Stimulated activated CD4-positive, alpha-beta T cell treated with anti-CD3 and anti-CD28 coated beads, Interleukin-2, amount 100 ng/mL, for 48 hours (primary cell): Measurements from ENCODE around the gene KMT2E.
"Not testable (repeated sequence)": the region's sequence is repeated elsewhere in the genome, so short reads cannot be mapped to it uniquely, and the experiment has no call there.

Experiments used
- DNase-seq, 2 donors: peaks; one replicate each; pipeline ENCODE4 v3.0.0-alpha.2; 2020

Gene KMT2E

DNA sequence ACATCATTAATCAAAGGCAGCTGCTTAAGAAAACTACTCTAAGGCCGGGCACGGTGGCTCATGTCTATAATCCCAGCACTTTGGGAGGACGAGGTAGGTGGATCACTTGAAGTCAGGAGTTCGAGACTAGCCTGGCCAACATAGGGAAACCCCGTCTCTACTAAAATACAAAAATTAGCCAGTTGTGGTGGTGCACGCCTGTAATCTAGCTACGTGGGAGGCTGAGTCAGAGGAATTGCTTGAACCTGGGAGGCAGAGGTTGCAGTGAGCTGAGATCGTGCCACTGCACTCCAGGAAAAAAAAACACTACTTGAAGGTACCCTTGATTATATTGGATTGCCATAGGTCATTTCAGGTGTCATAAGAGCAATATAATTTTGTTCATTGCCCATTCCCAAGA, 14.9 kb downstream of the KMT2E start:
- DNase-seq: not testable (repeated sequence)

DNA sequence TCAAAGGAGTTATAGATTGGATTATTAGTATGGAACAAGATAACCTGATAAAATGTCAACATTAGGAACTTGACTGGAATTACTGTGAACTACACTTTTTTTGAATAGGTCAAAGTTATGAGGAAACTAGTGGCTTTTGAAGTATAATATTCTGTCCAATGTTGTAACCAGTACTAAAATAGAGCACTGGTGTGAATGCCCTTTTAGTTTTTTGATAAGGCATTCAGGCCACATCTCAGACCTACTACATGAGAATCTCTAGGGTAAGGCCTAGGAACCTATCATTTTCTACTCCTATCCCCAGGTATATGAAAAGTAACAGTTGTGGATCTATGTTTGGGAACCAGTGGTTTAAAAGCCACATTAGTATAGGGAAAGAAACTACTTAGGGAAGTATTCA, 16.4 kb downstream of the KMT2E start:
- DNase-seq: no peak

DNA sequence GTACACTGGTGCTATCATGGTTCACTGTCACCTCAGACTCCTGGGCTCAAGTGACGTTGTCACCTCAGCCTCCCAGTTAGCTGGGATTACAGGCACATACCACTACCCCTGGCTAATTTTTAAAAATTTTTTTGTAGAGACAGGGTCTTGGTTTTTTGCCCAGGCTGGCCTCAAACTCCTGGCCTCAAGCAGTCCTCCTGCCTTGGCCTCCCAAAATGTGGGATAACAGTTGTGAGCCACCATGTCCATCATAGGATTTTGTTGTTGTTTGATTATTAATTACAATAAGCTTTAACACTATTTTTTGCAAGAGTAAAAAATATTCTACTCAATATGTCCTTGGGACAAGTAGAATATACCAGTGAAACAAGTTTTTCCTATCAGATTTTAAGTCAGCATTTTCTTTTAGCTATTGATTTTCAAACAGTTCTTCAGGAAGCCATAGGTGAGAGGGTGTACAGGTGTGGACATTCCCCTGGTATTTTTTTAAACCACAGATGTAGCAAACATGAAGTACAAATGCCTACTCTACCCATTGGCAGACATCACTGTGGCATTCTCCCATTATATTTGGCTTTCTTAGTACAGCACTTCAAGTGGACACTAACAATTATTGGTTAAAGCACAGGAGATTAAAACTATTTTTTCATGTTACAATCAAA, 18.7 kb downstream of the KMT2E start:
- DNase-seq: no peak

DNA sequence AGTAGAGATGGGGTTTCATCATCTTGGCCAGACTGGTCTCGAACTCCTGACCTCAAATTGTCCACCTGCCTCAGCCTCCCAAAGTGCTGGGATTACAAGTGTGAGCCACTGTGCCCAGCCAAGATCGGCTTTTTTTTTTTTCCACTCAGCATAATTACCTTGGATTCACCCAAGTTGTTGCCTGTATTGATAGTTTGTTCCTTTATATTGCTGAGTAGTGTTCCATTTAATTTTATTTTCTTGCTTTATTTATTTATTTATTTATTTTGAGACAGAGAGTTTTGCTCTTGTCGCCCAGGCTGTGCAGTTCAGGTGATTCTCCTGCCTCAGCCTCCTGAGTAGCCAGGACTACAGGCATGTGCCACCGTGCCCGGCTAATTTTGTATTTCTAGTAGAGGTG, 21.3 kb downstream of the KMT2E start:
- DNase-seq: no peak

DNA sequence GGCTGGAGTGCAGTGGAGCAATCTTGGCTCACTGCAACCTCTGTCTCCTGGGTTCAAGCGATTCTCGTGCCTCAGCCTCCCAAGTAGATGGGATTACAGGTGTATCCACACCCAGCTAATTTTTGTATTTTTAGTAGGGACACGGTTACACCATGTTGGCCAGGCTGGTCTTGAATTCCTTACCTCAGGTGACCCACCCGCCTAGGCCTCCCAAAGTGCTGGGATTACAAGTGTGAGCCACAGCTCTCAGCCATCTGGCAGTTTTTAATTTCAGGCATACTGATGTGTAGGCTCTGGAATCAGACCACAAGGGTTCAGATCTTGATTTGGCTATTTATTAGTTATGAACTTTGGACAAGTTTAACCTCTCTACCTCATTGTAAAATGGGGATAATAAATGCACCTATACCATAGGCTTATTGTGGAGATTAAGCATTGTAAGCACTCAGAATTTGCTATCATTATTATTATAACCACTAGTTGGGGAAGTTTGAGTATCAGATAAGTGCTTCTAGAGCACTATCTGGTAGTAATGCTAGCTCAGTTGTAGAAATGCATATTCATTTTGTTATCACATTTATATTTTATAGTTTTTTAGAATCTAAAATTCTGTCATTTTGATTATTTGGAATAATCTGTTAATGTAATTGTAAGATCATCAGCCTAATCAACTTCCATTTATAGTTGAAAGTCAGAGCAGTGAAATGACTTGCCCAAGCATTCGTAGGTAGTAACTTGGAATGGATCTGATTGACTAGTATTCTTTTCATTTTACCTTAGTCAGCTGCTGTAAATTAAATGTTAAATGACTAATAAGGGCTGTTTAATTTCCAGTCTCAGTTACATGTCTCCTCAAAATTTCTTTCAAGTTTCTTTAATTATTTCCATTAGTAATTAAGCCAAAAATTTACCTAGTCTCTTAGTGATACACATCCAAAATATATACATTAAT, 22.5 kb downstream of the KMT2E start:
- DNase-seq: no peak

DNA sequence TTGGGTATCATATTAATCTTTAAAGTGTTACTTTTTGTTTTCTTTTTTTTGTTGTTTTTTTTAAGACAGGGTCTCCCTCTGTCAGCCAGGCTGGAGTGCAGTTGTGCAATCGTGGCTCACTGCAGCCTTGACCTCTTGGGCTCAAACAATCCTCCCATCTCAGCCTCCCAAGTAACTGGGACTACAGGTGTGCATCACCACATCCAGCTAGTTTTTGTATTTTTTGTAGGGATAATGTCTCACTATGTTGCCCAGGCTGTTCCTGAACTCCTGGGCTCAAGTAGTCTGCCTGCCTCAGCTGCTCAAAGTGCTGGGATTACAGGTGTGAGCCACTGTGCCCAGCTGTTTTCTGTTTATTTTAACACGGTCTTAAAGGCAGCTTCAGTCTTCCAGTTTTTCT, 23.3 kb downstream of the KMT2E start:
- DNase-seq: no peak

DNA sequence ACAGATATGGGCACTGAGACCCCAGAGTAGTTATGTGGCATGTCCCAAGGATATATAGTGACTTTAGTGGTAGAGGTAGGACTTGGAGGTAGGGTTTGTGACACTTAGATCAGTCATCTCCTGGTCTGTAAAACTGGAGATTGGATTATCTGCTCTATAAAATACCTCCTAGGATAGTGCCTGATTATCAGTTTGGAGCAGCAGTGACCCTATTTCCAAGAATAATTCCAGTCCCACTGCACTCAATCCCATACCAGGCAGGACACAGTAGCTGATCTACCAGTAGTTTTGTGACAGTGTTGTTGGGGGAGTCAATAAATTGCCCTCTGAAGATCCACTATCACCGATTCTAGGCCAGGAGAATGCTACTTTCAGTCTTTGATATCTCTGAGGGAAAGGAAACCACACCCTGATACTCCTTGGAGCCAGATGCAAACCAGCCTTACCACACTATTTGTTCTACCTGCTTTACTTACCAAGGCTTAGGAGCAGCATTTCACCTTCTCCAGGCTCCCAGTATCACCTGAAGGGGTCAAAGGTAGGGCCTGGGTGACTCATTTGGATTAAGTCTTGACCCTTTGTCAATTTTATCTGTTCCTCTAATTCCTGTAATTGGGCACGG, 30.6 kb downstream of the KMT2E start:
- no peak for DNase-seq

DNA sequence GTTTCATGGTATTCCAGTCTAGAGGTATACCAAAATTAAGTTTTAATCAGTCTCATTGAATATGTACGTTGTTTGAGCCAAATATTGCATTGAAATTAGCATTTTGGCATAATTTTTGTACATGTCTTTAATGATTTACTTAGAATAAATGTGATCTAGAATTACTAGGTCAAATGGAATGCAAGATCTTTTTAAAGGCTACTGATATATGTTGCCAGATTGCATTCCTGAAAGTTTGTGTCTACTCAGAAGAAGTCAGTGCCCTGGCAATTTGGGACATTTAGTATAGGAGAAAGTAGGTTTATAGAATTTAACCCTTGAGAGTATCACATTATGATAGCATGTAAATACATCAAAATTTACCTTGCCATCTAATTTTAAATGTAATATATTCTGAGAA, 32.4 kb downstream of the KMT2E start:
- no peak for DNase-seq

DNA sequence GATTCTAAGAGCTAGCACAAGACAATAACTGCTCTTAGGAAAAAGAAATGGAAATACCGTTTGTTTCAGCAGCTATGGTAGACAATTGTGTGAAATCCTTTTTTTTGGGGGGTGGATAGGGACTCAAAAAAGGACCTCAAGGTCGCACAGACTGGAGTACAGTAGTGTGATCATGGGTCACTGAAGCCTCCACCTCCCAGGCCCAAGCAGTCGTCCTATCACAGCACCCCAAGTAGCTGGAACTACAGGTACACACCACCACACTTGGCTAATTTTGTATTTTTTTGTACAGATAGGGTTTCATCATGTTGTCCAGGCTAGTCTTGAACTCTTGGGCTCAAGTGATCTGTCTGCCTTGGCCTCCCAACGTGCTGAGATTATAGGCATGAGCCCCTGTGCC, 33.9 kb downstream of the KMT2E start:
- no peak for DNase-seq

DNA sequence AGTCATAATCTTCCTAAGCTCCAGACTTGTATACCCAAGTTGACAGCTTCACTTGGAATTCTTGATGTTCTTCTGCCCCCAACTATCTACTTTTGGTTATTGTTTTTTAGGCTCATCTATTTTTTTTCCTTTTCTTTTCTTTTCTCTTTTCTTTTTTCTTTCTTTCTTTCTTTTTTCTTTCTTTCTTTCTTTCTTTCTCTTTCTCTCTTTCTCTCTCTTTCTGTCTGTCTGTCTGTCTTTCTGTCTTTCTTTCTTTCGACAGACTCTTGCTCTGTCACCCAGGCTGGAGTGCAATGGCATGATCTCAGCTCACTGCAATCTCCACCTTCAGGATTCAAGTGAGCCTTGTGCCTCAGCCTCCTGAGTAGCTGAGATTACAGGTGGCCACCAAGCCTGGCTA, 36.5 kb downstream of the KMT2E start:
- no peak for DNase-seq

DNA sequence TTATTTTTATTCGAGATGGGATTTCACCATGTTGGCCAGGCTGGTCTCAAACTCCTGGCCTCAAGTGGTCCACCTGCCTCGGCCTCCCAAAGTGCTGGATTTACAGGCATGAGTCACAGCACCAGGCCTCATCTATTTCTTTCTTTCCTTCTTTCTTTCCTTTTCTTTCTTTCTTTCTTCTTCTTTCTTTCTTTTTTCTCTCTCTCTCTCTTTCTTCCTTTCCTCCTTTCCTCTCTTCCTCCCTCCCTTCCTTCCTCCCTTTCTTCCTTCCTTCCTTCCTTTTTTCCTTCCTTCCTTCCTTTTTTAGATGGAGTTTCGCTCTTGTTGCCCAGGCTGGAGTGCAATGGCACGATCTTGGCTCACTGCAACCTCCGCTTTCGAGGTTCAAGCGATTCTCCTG, 36.9 kb downstream of the KMT2E start:
- DNase-seq: not testable (repeated sequence)

DNA sequence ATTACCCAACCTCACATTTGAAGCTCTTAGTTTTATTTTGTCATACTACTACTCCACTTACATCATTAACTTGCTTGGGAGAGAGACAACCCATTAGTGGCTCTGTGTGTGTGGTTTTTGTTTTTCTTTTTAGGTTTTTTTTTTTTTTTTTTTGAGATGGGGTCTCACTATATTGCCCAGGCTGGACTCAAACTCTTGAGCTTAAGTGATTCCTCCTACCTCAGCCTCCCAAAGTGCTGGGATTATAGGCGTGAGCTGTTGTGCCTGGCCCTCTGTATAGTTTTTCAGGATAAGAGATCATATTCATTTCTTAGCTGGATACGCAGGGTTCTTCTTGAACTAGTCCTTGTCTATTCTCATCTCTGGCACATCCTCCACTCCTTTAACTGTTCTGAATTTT, 41.1 kb downstream of the KMT2E start:
- no peak for DNase-seq

DNA sequence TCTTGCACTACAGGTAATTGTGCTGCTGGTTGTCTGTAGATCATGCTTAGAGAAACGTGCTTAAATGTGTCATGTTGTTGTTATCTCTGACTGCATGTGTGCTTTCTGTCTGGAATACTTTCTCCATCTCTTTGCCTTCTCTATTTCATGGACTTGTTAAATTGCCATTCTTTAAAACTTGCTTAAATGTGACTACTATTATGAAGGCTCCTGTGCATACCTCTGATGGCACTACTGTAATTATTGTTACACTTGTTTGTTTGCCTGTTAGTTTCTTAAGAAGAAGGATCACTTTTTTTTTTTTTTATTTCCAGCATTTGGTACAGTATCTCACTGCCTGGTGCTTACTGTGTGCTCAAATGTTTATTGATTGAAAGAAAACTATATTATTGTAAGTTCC, 41.6 kb downstream of the KMT2E start:
- DNase-seq: no peak

DNA sequence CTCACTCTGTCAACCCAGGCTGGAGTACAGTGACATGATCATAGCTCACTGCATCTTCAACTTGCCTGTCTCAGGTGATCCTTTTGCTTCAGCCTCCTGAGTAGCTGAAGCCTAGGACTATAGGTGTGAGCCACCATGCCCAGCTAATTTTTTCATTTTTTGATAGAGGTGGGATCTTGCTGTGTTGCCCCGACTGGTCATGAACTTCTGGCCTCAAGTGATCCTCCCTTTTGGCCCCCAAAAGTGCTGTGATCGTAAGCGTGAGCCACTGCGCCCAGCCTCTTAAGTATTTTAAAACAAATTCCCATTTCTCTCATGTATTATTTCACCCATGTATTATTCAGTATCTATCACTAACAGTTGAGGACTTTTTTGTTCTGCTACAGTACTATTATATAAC, 43.5 kb downstream of the KMT2E start:
- DNase-seq: no peak

DNA sequence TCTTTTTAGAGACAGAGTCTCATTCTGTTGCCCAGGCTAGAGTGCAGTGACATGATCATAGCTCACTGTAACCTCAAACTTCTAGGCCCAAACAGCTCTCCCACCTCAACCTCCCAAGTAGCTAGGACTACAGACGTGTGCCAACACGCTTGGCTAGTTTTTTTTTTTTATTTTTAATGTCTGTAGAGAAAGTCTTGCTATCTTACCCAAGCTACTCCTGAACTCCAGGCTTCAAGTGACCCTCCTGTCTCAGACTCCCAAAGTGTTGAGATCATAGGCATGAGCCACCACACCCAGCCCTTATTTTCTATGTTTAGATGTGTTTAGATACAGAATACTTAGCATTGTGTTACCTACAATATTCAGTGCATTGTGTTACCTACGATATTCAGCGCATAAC, 46.4 kb downstream of the KMT2E start:
- DNase-seq: no peak

DNA sequence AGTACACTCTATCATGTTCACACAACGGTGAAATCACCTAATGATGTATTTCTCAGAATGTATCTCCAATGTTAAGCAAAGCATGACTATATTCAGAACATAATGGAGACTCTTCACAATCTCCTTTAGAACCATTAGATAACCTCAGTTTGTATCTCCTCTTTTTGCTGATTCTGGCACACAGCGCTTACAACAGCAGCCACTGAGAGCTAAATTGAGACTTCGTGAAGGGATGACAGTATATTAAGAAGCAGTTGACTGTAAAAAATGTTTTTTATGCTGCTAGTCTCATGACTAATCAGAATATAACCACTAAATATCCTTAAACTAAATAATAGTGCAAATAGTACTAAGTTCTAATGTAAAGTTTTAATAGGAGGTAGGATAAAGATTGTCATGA, 46.9 kb downstream of the KMT2E start:
- DNase-seq: no peak

DNA sequence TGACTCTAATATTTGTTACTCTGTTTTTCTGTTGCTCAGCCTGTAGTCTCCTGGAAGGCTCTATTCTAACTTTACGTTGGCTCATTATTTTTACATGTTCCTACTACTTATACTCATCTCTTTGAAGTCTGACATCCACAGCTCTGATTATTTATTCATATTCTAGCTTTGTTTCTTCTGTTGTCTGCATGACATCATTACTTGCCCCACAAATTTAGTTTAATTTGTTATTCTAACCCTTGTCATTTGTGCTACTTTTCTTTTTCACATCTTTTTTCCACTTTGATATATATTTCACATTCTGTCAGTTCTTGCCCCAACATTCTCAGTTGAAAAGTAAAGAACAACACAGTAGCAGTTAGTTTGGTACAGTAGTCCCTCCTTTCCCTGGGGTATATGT, 51.1 kb downstream of the KMT2E start:
- no peak for DNase-seq

DNA sequence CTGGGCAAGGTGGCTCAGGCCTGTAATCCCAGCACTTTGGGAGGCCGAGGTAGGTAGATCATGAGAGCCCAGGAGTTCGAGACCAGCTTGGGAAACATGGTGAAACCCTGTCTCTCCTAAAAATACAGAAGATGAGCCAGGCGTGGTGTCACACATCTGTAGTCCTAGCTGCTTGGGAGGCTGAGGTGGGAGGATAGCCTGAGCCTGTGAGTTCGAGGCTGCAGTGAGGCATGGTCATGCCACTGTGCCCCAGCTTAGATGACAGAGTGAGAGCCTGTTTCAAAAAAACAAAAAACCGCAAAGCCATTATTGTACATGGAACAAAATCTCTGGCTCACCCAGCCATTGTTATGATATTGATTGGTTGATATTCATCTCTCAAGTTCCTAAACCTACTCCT, 53.7 kb downstream of the KMT2E start:
- no peak for DNase-seq

DNA sequence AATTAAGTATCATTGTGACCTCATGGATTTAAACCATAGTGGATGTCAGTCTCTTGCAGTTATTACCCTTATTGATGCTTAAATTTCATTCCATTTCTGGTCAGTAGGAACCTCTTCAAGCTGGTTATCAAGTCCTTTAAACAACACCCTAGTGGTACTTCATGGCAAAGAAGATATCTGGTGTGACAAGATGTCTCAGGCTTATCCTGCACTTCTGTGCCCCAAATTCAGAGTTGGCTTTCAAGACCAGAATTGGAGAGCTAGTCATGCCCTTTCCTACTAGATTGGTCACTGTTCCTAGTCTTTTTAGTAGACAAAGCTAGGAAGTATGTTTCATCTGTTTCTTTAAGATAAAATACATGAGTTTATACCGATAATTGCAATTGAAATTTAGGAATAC, 54.9 kb downstream of the KMT2E start:
- no peak for DNase-seq

DNA sequence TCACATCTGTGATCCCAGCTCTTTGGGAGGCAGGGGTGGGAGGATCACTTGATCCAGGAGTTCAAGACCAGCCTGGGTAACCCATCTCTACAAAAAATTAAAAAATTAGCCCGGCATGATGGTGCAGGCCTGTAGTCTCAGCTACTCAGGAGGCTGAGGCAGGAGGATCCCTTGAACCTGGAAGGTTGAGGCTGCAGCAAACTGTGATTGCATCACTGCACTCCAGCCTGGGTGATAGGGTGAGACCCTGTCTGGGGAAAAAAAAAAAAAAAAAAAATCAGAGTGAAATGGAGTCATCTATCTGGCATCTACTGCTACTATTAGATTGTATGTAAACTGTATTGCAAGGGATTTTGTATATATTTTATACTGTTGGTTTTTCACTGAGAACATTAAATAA, 59.1 kb downstream of the KMT2E start:
- DNase-seq: no peak

DNA sequence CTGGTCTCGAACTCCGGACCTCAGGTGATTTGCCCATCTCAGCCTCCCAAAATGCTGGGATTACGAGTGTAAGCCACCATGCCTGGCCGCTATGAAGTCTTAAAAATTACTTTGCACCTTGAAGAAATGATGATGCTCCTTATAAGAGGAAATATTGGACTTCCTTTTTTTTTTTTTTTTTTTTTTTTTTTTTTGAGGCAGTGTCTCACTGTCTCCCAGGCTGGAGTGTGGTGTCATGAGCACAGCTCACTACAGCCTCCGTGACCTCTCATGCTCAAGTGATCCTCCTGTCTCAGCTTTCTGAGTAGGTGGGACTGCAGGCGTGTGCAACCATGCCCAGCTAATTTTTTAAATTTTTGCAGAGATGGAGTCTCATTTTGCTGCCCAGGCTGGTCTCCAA, 65.3 kb downstream of the KMT2E start:
- no peak for DNase-seq

DNA sequence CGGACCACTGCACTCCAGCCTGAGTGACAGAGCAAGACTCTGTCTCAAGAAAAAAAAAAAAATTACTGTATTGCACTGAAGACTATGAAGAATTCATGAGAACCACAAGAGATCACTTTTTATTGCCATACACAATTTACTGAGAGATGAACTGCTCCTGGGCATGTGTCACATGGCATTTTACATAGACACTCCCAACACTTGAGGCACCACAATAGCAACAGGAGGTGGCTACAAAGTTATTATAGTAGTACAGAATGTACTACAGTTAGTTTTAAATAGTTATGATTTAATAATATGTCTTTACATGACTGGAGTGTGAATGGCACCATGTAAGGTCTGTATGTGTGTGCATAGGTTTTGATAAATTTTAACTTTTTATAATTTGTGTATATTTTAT, 70.6 kb downstream of the KMT2E start:
- no peak for DNase-seq

DNA sequence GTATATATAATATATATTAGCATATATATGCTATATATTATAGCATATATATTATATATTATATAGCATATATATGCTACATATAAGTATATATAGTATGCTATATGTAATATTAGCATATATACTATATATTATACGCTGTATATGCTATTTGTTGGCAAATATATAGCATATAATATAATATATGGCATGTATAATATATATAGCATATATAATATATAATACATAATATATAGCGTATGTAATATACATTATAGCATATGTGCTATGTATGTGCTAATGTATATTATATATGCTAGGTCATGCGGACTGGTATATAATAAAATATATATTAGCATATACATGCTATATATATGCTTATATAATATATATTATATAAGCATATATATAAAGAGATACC, 72.8 kb downstream of the KMT2E start:
- no peak for DNase-seq

DNA sequence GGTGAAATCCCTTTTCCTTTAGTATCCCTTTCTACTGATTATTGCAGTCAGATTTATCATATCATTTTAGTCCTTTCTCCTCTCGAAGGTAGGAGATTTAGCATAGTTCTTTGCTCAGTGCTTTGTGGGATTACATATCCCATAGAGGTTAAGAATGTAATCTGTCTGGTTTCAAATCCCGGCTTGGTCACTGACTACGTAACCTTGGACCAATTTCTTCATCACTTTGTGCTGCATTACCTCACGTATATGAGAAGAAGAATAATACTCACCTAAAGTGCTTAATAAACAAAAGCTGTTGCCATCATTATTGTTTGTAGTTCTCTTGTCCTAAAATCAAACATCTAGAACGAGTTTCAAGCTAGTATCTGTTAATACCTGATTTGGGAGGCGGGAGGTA, 74.0 kb downstream of the KMT2E start:
- DNase-seq: no peak
